ENCODE measurements around the gene PVRIG. TPM values are rescaled to one million over a fixed set of nuclear protein-coding genes. Genes with fewer than 3 reads are reported as not detected.
"Not testable (repeated sequence)": the region's sequence is repeated elsewhere in the genome, so short reads cannot be mapped to it uniquely, and the experiment has no call there.

The PVRIG gene
- total and polyA plus RNA-seq, 2 of the 8 experiments (the other 6 are each of a cell fraction or from before 2014, with no cell fraction given) = 0.15 TPM; not detected in 1

GRCh38 chr7:100268882-100269281 is 49.1 kb downstream of the PVRIG start:
- H3K14ac ChIP-seq (ENCODE audit: insufficient read length); H4K8ac ChIP-seq (ENCODE audit: extremely low read depth, insufficient read depth, low read length); H3K9ac ChIP-seq (replicated peaks in 1 of 4; ENCODE audit: extremely low read depth in 1 of 4, low read depth in 3 of 4, low read length in 3 of 4); H3K18ac ChIP-seq (ENCODE audit: extremely low read depth, low read length); H3K36me3 ChIP-seq (ENCODE audit: control insufficient read depth in 2 of 4, insufficient read depth in 4 of 4, low read length in 3 of 4); H2BK12ac ChIP-seq (ENCODE audit: low read depth, low read length); FAIRE-seq; H3K23ac ChIP-seq (ENCODE audit: insufficient read length); H3K4me2 ChIP-seq (ENCODE audit: insufficient read depth in 1 of 2, low read depth in 2 of 2, low read length in 2 of 2); H2BK15ac ChIP-seq (ENCODE audit: low read length); H4K91ac ChIP-seq (replicated peaks; ENCODE audit: insufficient read length, low read length); H2BK120ac ChIP-seq (replicated peaks; ENCODE audit: low read depth, low read length); H3K4me3 ChIP-seq (ENCODE audit: extremely low read depth in 1 of 4, insufficient read depth in 2 of 4, low read depth in 3 of 4, low read length in 4 of 4); H3K27me3 ChIP-seq (replicated peaks in 1 of 4; ENCODE audit: control insufficient read depth in 3 of 4, extremely low read depth in 1 of 4, insufficient read depth in 3 of 4, low read length in 3 of 4); H2BK5ac ChIP-seq (ENCODE audit: low read depth, low read length); H3K4ac ChIP-seq (replicated peaks; ENCODE audit: insufficient read length, low read depth, low read length); H3K56ac ChIP-seq (replicated peaks; ENCODE audit: insufficient read length, low read depth, low read length); H3K27ac ChIP-seq (ENCODE audit: low read depth, low read length); H4K20me1 ChIP-seq (replicated peaks in 1 of 2; ENCODE audit: control insufficient read depth in 1 of 2, insufficient read depth in 2 of 2, low read length in 2 of 2); H4K5ac ChIP-seq (ENCODE audit: insufficient read length, low read depth, low read length); DNase-seq (ENCODE audit: low read depth in 1 of 2, low spot score in 2 of 2); H2AFZ ChIP-seq (ENCODE audit: low read length); H2BK20ac ChIP-seq (ENCODE audit: low read length); H3K23me2 ChIP-seq (ENCODE audit: low read depth, low read length); H2AK5ac ChIP-seq (ENCODE audit: low read depth, low read length); H3K9me3 ChIP-seq (ENCODE audit: insufficient read depth in 2 of 2, low read depth in 1 of 2, low read length in 1 of 2); H3K79me1 ChIP-seq (ENCODE audit: low read depth, low read length): not testable (repeated sequence)
- Histone ChIP-seq H3K79me2 (ENCODE audit: control insufficient read depth in 1 of 2, insufficient read depth in 2 of 2, low read length in 2 of 2) (peaks cover 3 to 36% of the 10 kb centered on the region in 2 experiments), H3K4me1 (replicated peaks in 1 of 4; ENCODE audit: control insufficient read depth in 3 of 4, insufficient read depth in 4 of 4, low read length in 3 of 4) (peaks cover 0 to 13% (median 9%) of the 10 kb centered on the region in 4 experiments; a peak in 6 of 7 replicates)
- POLR2A ChIA-PET (ENCODE audit: partially characterized antibody) = interaction anchor here (0.7 kb wide), 2 partner anchors 8 to 16 kb away, joined by 3 read pairs; no protein-coding TSS in a partner anchor
- CTCF ChIA-PET (ENCODE audit: partially characterized antibody) = interaction anchor here (0.6 to 2.0 kb wide), 3 partner anchors 14 to 58 kb away, joined by 3 to 14 read pairs (median 4); no protein-coding TSS in a partner anchor
- 92% methylated on average over 8 of the region's 11 CpGs; no CpG with 5 or more reads in 1 of the 2 experiments for WGBS, 2 experiments (ENCODE audit: extremely low coverage in 1 of 2, insufficient coverage in 1 of 2, insufficient read length in 1 of 2, insufficient replicate concordance in 2 of 2, low coverage in 1 of 2, low lambda C conversion rate in 2 of 2, missing lambda C conversion rate in 1 of 2)
